Cerebellar cortex (tissue), 1 donor: ENCODE data around the gene MYLK.

Experiments used
- DNase-seq: peaks from one replicate; pipeline ENCODE4 v3.0.0-alpha.2; 2015; ENCODE audit warnings: low spot score

Gene MYLK

DNA sequence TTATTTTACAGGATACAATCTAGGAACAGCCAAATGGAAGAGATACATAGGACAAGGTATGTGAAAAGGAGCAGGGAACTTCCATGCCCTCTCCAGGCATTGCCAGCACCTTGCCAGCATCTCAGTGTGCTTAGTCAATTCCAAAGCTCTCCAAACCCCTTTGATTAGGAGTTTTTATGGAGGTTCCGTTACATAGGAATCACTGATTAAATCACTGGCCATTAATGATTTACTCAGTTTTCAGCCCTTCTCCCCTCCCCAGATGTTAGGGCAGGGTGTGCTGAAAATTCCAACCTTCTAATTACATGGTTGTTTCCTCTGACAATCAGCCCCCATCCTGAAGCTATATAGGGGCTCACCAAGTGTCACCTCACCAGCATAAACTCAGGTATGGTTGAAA is 11.5 kb downstream of the MYLK start:
- DNase-seq: no peak

DNA sequence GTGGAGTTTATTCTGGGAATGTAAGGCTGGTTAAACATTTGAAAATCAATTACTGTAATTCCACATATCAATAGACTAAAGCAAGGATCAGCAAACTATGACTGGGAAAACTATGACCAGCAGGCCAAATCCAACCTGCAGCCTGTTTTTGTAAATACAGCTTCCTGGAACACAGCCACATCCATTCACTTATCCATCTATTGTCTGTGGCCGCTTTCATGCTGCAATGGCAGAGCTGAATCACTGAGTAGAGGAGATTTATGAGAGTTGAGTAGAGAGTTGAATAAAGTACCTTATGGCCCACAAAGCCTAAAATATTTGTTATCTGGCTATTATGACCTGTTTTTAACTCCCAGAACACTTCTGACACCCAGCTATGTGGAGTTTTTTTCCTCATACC is 12.2 kb downstream of the MYLK start:
- no peak for DNase-seq

DNA sequence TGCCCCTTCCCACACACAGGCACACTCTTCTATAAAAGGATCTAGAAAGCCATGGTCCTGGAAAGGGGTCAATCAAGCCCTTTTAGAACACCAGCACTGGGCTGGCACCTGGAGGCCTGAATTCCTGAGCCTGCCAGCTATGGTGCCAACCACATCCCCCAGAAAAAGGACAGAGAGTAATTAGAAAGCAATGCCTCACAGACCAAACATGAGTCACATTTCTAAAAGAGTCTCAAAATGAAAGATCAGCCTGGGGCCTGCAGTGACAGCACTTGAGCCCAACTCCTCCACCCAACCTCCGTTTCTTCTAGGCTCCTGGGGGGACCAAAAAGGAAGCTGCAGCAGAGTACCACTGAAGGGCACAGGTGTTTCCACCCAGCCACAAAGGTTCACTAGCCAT is 14.1 kb downstream of the MYLK start:
- DNase-seq: no peak

DNA sequence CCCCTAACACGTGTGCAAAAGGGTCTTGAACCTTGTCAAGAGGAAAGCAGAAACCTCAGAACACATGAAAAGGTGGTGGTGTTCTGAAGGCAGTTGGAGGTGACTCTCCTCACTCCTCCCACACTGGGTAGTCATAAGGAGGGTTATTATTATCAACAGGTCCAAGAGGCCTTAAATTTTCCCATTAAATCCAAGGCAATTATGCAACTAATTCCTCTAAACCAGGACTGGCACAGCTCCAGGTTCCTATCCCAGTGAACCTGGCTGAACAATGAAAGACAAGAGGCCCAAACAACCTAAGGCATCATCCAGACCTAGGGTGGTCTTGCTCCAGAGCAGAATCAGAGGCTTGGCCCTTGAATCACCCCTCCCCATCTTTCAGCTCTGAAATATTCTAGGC is 15.0 kb downstream of the MYLK start:
- DNase-seq: no peak

DNA sequence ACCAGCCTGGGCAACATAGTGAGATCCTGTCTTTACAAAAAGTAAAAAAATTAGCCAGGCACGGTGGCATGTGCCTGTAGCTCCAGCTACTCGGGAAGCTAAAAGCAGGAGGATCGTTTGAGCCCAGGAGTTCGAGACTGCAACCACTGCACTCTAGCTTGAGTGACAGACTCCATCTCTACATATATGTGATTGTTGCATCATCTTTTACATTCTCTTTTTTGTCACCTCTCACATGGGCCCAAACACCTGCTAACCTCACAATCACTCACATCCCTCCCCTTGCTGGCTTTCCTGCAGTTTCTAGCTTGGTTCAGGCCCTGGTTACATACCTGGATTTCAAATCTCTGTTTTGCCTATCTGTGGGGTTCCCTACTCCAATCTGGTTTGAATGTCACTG is 19.4 kb downstream of the MYLK start:
- no peak for DNase-seq

DNA sequence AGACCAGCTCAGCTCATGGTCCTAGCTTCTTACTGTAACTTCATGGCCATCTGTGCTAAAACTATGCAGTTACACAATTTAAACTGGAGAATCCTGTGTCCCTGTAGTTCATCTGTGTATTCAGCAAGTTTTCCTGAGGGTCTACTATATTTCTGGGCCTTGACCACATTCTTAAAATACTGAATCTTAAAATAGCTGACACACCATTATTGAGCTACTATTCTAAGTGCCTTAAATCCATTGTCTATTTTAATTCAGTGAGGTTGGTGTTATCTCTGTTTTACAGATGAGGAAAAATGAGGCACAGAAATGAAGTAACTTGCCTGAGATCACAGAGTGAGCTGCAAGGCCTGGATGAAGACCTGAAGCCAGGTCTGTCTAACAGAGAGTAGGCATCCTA is 22.0 kb downstream of the MYLK start:
- DNase-seq: no peak

DNA sequence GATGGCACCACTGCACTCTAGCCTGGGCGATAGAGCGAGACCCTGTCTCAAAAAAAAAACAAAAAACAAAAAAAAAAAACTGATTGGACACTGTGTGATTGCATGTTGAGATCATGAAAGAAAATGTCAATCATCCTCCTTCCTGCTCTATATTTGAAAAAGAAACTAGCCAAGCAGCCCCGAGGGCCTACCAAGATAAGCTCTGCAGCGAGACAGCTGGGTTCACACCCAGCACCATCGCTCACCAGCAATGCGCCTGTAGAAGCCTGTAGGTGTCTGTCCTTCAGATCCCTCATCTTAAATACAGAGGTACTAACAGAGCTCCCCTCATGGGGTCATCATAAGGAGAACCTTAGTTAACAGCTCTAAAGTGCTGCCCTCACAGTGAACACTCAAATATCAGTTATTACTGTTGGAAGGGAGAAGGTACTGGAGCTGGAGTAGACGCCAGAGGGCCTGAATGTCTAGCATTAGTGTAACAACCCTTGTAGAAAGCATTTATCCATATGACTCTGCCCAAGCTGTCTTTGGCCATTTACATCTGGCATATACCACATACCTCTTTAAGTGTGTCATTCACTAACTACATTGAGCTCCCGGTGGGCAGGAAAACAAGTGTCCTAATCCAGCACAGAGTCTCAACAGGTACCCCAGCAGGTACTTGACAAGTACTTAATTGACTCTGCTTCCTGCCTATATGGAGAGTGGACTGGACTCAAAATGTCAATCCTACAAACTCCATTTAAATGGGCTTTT is 22.9 kb downstream of the MYLK start:
- DNase-seq: no peak

DNA sequence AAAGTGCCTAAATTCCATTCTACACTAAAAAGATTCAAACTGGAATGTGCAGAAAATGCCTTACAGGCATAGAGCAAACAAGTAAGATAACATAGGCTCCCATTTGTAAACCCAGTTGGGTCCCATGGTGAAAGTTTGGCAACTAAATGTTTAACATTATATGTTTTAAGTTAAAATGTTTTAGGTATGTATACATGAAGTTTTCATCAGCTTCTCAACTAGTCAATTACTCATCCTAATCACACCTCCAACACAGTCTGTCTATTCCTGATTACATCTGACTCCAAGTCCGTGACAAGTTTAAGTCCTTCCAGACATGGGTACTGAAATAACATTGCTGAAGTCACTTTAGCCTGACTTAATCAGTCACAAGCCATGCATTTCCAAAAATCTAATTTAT is 25.0 kb downstream of the MYLK start:
- no peak for DNase-seq

DNA sequence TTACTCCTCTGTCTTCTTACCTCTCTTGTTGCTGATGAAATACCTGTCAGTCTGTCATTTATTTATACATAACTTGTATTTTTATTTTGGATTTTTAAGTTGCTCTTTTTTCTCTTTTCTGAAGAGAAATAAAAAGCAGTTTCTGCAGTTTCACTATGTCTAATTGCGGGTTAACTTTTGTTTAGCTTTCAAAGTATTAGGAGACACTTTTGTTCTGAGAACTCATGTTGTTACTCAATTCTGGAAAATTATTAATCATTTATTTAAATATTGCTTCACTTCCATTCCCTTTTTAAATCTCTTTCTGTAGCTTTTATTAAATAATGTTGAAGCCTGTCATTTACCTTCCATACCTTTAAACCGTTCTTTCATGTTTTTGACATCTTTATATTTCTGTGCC is 29.2 kb downstream of the MYLK start:
- no peak for DNase-seq

DNA sequence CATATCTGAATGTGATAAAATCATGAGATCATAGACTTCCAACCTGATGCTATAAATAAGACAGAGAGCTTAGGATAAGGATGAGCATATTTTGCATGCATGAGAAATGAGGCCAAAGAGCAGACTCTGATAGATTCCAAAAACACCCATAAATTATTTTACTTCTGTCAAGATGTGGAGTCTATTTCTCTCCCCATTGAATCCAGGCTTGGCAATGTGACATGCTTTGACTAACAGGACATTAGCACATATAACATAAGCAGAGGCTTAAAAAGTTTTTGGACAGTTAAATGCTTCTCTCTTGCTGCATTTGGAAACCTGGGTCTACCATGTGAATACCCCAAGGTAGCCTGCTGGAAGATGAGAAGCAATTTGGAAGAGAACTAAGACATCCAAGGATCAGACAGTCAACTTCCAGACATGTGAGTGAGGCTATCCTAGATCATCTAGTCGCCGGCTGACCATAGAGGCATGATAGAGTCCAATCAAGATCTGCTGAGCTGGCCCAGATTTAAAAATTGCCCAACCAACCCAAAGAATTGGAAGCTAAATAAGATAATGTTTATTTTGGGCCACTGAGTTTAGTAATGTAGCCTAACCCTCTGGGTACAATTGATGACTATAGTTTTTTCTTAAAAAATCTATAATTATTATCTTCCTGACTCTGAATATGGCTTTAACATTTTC is 30.3 kb downstream of the MYLK start:
- no peak for DNase-seq

DNA sequence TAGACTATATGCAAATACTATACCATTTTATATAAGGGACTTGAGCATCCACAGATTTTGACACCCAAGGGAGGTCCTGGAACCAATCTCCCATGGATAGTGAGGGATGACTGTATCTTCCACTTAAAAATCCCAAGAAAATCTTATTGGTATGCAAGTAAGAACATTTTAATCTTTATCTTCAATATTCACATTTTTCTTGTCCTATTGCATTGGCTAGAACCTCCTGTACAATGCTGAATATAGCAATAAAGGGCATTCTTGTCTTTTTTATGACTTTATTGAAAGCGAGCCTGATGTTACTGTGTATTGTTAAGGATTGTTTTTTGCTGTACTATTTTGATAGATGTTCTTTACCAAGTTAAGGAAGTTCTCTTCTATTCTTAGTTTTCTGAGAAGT is 36.9 kb downstream of the MYLK start:
- no peak for DNase-seq

DNA sequence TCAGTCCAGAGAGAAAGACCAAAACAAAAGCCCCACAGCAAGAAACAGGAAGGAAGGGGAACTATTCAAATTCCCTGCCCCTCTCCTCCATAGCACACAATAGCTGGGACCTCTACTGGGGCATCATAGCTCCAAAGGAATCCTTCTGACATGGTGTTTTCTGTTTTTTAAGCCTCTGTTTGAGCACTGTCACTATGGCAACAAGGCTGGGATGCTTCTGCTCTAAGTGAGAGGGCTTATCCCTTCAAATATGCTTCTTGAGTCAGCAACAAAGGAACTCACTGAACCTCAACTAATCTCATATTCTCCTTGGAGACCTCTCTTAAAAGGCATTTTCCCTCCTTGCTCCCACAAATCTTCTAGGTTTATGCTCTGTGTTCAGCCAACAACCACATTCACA is 40.5 kb downstream of the MYLK start:
- DNase-seq: no peak

DNA sequence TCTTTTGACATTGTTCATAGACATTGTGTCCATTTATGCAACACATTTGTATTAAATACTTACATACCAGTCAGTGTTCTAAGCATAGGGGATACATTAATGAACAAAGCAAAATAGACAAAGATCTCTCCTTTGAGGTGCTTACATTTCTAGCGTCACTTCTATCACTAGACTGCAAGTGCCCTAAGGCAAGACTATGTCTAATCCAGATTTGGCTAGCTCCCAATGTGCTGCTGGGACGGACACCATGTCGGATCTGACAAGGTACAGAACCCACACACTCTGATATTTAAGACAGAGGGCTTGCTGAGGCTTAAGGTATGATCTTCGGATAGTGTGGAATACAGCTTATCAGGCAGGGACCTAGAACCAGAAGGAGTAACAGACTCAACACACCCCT is 41.4 kb downstream of the MYLK start:
- no peak for DNase-seq

DNA sequence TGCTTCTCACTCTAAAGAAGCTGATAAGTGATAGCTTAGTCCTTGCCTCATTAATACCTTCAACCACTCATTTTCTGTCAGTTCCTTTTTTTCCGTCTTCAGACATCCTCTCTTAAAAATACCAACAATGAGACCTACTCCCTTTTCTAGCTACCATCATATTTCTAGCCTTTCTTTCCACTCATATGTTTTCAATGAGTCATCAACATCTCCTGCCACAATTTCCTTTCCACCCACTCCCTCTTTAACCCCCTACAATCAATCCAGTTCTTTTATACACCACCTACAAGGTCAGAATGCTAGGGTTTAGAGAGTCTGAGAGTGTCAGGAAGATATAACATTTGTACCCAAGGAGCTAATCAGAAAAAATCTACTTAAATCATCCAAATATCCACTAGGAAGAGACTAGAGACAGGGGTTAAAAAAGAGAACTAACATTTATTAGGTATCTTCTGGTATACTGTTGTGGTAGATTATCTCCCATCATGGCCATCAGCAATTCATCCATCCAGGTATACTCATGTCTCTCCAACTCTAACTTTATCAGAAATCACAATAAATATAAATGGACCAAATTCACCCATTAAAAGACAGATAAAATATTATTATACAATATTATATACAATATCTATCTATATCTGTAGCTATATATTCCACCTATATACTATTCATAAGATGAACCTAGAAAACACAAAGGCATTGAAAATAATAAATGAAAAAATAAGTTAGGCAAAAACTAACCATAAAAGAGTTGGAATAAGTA is 42.5 kb downstream of the MYLK start:
- no peak for DNase-seq

DNA sequence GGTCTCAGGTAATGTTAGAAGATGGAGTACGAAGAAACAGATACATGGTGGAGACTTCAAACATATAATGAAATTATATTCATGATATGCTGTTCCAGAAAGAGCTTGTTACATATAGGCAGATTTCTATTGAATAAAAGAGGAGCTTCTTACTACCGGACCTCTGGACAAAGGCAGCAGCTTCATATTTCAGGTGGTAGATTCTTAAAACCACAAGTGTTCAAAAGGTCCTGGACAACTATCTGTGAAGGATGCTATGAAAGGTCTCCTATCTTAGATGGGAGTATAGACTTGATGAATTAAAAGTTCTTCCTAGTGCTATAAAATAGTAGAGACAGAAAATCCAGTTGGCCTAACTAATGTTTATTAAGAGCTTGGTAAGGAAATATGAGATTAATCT is 43.2 kb downstream of the MYLK start:
- no peak for DNase-seq

DNA sequence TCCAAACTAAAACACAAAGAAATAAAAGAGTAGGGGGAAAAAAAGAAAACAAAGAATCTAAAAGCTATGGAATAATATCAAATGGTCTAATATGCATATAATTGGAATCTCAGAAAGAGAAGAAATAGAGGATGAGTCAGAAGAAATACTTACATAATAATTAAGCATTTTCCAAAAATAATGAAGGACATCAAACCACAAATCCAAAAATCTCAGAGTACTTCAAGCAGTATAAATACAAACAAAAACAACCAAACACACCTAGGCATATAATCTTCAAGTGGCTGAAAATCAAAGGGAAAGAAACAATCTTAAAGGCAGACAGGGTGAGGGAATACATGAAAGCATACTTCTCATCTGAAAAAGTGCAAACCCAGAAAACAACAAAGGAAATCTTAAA is 46.3 kb downstream of the MYLK start:
- no peak for DNase-seq

DNA sequence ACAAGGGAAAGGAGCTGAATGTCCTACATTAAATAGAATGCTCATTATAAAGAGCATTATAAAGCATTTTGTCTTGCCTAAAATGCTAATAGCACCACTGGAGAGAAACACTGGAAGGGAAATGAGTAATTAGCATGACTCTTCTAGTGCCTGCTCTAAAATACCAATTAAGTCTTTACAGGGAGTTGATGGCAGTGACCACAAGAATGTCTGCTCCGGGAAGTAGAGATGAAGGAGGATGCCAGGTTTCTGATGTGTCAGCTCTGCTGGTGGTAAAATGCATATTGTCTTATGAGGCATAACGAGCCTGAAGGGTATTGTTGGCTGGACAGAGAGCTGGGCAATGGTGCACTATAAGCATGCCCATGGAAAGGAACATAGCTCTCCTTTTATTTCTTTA is 49.5 kb downstream of the MYLK start:
- DNase-seq: no peak

DNA sequence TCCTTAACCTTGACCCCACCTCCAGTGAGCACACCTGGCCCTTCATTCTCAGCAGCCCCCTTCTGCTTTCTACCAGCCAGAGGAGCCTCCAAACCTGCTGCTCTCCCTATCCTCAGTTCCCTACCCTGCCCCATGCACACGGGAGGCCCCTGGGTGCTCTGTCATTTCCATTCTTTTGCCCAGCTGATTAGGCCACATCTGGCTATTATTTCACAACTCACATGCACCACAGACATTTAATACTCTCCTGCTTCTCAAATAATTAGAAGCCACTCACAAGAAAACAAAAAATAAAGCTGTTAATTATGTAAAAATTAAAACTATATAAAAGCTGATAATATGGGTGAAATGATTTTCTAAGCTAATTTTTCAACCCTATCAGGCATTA is 50.7 kb downstream of the MYLK start:
- no peak for DNase-seq

DNA sequence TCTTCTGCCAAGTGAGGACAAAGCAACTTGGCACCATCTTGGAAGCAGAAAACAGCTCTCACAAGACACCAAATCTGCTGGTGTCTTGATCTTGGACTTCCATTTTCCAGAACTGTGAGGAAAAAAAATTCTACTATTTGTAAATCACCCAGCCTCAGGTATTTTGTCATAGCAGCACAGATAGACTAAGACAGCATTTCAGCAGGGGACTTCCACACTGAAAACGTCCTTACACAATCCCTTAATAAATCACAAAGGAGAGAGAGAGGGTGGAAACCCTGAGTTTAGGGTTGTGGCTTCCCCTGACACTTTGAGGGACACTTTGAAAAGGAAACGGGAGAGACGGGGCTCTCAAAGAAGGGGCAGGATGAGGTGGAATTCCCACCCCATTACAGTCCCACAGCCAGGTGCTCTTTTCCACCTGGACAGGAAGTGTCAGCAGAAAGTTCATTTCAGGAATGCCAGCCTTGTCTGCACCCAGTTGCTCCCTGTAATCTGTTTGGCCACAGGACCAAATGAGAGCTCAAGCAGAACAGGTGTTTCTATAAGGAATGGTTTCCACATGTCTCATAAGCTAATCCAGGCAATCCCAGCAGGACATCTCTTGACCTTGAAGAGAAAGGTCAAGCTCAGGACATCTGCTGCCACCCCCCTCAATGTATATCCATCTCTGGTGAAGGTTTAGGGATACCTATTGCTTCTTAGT is 51.3 kb downstream of the MYLK start:
- no peak for DNase-seq

DNA sequence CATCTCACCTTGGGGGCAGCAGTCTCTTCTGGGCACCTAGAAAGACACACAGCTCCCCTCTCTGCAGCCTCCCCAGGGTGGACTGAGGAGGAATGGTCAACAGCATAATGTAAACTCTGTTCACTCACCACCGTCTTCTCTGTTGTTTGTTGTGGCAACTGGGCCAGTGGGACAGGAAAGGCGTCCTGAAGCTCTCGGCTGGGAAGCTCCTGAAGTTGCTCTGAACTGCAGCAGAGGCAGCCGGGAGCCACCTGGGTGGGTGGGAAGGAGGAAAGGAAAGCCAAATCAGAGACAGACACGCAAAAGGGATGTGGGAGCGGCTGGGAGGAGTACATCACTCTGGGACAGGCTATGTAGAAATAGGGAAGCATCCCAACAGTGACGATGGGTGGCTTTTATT is 52.7 kb downstream of the MYLK start:
- no peak for DNase-seq

DNA sequence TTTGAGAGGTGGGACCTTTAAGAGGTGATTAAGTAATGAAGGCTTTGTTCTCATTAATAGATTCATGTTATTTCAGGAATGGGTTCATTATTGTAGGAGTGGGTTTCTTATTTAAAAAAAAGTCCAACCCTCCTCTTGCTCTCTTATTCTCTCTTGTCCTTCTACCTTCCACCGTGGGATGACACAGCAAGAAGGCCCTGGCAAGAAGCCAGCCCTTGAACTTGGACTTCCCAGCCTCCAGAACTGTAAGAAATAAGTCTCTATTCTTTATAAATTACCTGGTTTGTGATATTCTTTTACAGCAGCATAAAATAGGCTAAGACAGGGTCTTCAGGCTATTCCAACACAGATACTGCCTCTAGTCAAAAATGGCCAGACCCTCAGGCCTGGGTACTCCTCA is 62.2 kb downstream of the MYLK start:
- DNase-seq: no peak

DNA sequence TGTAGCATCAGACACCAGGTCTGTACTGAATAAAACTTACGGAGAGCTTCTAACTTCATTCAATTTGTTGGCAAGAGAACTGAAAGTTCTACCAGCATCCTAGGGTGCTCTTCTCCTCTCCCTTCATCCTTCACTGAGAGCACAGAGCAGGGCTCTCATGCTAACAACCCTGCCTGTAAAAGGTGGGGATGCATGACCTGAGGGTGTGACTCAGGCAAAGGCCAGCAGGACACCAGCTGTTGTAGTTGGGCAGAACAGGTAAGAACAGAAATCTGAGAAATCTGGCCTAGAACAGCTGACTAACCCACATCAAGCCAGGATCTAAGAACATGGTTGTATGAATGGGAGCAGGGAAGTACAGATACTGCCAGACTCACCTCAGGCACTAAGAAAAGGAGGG is 64.2 kb downstream of the MYLK start:
- no peak for DNase-seq
